ENCODE results near the gene RASA1. TPM values are rescaled to one million over a fixed set of nuclear protein-coding genes. Genes with fewer than 3 reads are reported as not detected.

RASA1 gene
- total RNA-seq, 2 experiments from 2014 or later, result 17.6 to 19.3 TPM

DNA sequence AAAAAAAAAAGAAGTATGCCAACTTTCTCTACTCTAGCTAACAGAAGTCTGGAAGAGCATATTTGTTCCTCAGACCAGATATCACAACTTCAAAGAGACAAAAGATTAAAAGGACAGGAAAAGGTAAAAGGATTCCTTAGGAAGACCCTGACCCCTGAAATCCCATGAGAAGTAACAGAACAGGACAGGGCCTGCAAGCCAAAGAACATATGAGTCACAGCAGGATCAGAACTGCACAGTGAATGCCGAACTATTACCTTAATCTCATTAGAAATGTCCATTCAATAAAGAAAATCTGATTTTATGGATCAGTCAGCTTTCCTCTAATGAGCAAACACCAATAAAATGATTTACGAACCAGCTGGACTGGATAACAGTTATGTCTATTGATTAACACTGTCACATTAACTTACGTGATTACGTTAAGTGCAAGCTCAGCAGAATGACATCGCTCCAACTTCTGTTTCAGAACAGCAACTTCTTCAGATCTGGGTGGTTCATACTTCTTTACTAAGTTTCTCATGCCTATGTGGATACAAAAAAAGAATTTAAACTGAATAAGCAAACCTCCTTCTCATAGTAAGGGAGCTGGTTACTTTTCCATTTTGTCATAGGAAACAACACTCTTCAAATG is 131.4 kb downstream of the RASA1 start:
- no peak for ATAC-seq
- intact Hi-C loops (cut with micrococcal nuclease), result loop anchor here (10.0 kb wide), 1 partner anchor 134 kb away; the partner anchor contains the start of gene RASA1
- Mint-ChIP-seq H3K27ac (peak overlapping the region; percentile 24), H3K9me3 (no peaks in the 10 kb centered on the region), H3K4me3 (no peak overlapping the region), H3K27me3 (no peaks in the 10 kb centered on the region), H3K36me3 (ENCODE audit: low read depth) (peaks cover 57% of the 10 kb centered on the region), H3K4me1 (ENCODE audit: low read depth) (peaks cover 28% of the 10 kb centered on the region)
- ChIA-PET POLR2A (interaction anchor here (1.5 kb wide), 1 partner anchor 13 kb away, joined by 5 read pairs; the partner anchor contains the start of gene CCNH), CTCF (interaction anchor here (0.6 to 3.1 kb wide), 12 partner anchors 8 to 398 kb away, joined by 3 to 17 read pairs (median 3); partner anchors contain the start of gene CCNH)
- no peak for DNase-seq
- TF ChIP-seq, protein P1, sequence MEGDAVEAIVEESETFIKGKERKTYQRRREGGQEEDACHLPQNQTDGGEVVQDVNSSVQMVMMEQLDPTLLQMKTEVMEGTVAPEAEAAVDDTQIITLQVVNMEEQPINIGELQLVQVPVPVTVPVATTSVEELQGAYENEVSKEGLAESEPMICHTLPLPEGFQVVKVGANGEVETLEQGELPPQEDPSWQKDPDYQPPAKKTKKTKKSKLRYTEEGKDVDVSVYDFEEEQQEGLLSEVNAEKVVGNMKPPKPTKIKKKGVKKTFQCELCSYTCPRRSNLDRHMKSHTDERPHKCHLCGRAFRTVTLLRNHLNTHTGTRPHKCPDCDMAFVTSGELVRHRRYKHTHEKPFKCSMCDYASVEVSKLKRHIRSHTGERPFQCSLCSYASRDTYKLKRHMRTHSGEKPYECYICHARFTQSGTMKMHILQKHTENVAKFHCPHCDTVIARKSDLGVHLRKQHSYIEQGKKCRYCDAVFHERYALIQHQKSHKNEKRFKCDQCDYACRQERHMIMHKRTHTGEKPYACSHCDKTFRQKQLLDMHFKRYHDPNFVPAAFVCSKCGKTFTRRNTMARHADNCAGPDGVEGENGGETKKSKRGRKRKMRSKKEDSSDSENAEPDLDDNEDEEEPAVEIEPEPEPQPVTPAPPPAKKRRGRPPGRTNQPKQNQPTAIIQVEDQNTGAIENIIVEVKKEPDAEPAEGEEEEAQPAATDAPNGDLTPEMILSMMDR (IDR thresholded peaks at IDR 0.05), result no peak

DNA sequence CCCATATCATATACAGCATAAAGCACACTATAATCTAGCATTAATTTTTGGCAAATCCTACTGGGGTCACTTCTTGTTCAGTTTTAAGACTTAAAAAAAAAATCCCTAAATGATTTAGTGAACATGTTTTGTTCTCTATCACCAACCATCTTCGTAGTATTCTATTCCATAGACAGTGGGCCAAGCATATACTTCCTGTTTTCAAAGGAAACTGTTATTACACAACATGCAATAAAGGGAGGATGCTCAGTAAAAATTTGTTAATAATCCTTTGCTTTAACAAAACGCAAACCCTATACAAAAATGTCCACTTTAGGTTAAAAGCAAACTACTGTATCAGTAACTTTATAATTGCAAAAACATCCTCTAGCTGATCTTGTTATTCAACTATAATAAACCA is 132.0 kb downstream of the RASA1 start:
- H3K27ac Mint-ChIP-seq, result peak overlapping the region; percentile 10
- no peaks in the 10 kb centered on the region for H3K9me3 Mint-ChIP-seq
- intact Hi-C loops (cut with micrococcal nuclease), result loop anchor here (10.0 kb wide), 2 partner anchors 135 to 275 kb away; partner anchors contain the start of gene RASA1
- CTCF ChIA-PET, result interaction anchor here (0.7 to 3.1 kb wide), 22 partner anchors 8 to 519 kb away, joined by 3 to 17 read pairs (median 3); partner anchors contain the start of genes CCNH and RASA1
- H3K36me3 Mint-ChIP-seq (ENCODE audit: low read depth), result peaks cover 58% of the 10 kb centered on the region
- H3K4me3 Mint-ChIP-seq, result no peak overlapping the region
- ATAC-seq (no peak), DNase-seq (no peak)
- no peaks in the 10 kb centered on the region for H3K27me3 Mint-ChIP-seq
- POLR2A ChIA-PET, result interaction anchor here (1.5 kb wide), 1 partner anchor 12 kb away, joined by 5 read pairs; the partner anchor contains the start of gene CCNH
- H3K4me1 Mint-ChIP-seq (ENCODE audit: low read depth), result peaks cover 33% of the 10 kb centered on the region
- TF ChIP-seq, protein P1 (IDR thresholded peaks at IDR 0.05), result no peak

DNA sequence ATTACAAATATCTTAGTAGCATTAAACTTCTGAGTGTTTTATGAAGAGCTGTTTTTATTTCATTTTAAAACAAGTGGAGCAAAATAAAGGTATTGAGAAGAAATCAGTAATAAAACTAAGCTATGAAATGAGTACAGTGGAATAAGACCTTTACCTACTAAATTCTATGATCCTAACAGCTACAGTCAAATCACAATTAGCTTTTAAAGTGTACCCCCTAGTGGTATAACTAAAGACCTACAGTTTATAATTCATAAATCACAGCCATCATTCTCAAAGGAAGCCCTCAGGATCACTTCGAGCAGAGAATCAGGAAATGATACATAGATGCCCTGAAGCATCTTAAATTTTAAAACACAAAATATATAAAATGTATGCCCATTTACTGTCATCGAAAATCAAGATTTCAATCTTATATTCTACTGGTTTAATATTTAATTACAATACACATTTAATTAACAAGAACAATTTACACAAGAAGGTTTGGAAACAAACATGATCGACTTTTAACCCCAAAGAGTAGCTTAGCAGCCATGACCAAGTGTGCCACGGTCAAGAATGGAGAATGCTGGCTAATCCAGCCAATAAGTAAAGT is 132.7 kb downstream of the RASA1 start:
- DNase-seq, result no peak
- ChIA-PET CTCF (interaction anchor here (0.7 to 3.1 kb wide), 21 partner anchors 8 to 520 kb away, joined by 3 to 17 read pairs (median 3); partner anchors contain the start of genes CCNH and RASA1), POLR2A (interaction anchor here (1.5 kb wide), 1 partner anchor 12 kb away, joined by 5 read pairs; the partner anchor contains the start of gene CCNH)
- H3K36me3 Mint-ChIP-seq (ENCODE audit: low read depth), result peaks cover 55% of the 10 kb centered on the region
- peak; percentile 86 for ATAC-seq
- no peaks in the 10 kb centered on the region for H3K9me3 Mint-ChIP-seq
- TF ChIP-seq, protein P1 (IDR thresholded peaks at IDR 0.05), result peak; percentile 72
- peaks cover 34% of the 10 kb centered on the region for H3K4me1 Mint-ChIP-seq (ENCODE audit: low read depth)
- H3K27me3 Mint-ChIP-seq, result no peaks in the 10 kb centered on the region
- H3K4me3 Mint-ChIP-seq, result no peak overlapping the region
- intact Hi-C loops (cut with micrococcal nuclease), result loop anchor here (10.0 kb wide), 1 partner anchor 276 kb away; no protein-coding TSS in a partner anchor
- H3K27ac Mint-ChIP-seq, result no peak overlapping the region

DNA sequence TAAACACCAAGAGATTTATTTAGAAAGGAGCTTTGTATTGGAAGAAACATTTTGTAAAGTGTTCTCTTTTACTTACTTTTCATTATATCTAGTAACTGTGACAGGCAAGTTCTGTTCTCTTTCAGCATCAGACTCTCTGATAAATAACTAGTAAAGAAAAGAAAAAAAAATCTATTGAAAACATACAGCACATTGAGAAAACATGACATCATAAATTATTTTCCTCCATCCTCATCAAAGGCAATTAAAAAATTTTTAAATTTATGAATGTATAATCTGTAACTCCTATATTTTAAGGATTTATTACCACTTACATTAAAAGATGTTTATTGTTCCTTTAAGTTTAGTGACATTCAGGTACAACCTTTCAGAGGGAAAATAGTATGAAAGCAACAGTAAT is 133.9 kb downstream of the RASA1 start:
- no peaks in the 10 kb centered on the region for H3K27me3 Mint-ChIP-seq
- TF ChIP-seq, protein P1 (IDR thresholded peaks at IDR 0.05), result no peak
- POLR2A ChIA-PET, result no interaction called here
- DNase-seq (no peak), ATAC-seq (no peak)
- H3K36me3 Mint-ChIP-seq (ENCODE audit: low read depth), result peaks cover 62% of the 10 kb centered on the region
- H3K4me1 Mint-ChIP-seq (ENCODE audit: low read depth), result peaks cover 41% of the 10 kb centered on the region
- intact Hi-C loops (cut with micrococcal nuclease), result loop anchor here (10.0 kb wide), 1 partner anchor 277 kb away; no protein-coding TSS in a partner anchor
- CTCF ChIA-PET, result interaction anchor here (2.6 to 3.1 kb wide), 2 partner anchors 10 to 331 kb away, joined by 11 to 17 read pairs; no protein-coding TSS in a partner anchor
- H3K27ac Mint-ChIP-seq, result no peak overlapping the region
- H3K9me3 Mint-ChIP-seq, result no peaks in the 10 kb centered on the region
- H3K4me3 Mint-ChIP-seq, result no peak overlapping the region

Measured in activated CD8-positive, alpha-beta T cell treated with anti-CD3 and anti-CD28 coated beads for 36 hours (primary cell).